ENCODE data around the gene EXOC6.
"Not testable (repeated sequence)": the region's sequence is repeated elsewhere in the genome, so short reads cannot be mapped to it uniquely, and the experiment has no call there.

The EXOC6 gene

DNA sequence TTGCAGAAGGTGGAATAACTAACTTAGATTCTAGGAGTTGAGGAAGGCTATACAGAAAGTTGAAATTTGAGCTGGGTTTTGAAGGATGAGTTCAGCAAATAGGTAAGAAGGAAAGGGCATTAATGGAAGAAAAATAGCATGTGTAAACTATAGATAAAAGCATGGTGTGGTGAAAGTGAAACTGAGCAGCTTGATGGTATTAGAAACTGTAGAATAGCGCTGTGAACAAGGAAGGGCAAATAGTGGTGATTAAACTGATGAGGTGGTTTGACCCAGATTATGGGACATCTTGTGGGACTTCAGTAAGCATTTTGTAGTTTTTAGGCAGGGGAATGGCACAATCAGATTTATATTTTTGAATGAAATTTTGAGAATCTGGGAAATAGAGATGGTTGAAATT is 90.5 kb downstream of the EXOC6 start:
- DNase-seq (ENCODE audit: low spot score) = no peak

DNA sequence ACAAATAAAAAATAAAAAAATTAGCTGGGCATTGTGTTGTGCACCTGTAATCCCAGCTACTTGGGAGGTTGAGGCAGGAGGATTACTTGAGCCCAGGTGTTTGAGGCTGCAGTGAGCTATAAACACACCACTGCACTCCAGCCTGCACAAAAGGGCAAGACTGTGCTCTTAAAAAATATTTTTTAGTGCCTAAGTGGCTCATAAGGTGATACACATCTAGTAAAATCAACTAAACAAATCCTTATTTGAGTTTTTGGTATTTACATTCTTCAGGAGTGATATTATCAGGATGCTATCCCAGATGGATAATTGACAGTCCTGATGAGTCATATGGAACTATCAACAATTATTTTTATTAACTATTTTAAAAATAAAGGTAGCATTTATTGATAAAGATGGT is 93.9 kb downstream of the EXOC6 start:
- no peak for DNase-seq (ENCODE audit: low spot score)

DNA sequence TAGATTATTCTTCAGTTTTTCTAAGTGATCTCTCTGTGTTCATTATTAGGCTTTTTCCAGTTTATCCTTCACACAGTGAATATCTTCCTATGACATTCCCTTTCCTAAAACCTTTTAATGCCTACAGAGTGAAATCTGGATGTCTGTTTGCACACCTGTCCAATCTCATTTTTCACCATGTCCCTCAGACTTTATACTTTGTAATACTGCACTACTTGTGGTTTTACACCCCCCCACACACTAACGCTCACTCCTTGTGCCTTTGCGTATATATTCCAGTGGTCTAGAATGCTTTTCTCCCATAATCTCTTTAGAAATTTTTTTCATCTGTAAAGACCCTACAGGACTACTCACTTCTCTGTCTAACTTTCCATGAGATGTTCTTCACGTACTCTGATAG is 98.2 kb downstream of the EXOC6 start:
- DNase-seq (ENCODE audit: low spot score) = no peak

DNA sequence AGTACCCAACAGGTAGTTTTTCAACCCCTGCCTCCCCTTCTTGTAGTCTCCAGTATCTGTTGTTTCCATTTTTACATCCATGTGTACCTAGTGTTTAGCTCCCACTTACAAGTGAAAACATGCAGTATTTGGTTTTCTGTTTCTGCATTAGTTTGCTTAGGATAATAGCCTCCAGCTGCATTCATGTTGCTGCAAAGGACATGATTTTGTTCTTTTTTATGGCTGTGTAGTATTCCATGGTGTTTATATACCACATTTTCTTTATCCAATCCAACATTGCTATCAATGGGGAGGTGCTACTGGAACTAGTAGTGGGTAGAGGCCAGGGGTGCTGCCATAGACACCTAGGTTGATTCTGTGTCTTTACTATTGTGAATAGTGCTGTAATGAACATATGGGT is 104.3 kb downstream of the EXOC6 start:
- not testable (repeated sequence) for DNase-seq (ENCODE audit: low spot score)

DNA sequence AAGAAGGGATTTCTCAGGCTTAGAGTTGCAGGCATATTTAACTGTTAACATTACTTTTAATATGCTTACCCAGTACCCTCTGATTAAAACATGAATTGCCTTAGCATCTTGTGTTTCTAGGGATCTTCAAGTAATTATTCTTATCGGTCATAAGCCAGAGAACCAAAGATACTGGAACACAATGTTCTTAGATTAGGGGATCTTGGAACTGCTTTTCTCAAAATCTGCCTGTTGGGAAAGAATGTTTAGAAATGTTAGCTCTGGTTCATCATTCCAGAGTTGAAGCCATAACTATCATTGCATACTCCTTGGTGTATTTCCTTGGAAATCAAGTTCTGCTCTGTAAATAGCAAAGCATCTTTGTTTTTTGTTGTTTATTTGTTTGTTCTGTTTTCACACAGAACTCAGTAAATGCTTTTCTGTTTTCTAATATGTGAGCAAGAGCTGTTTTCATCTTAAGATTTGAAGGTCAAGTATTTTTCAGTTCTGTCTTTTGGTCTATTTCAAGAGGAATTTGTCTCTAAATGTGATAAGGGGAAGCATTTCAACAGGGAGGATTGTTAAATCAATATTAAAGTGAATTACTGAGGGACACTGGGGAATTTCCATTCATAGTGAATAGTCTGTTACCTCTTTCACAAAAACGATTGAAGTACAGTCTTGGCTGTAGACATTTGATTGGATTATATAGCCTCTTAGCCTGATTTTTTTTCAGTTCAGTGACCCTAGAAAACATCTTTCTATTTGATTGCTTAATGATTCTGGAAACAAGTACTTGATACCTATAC is 109.1 kb downstream of the EXOC6 start:
- no peak for DNase-seq (ENCODE audit: low spot score)

DNA sequence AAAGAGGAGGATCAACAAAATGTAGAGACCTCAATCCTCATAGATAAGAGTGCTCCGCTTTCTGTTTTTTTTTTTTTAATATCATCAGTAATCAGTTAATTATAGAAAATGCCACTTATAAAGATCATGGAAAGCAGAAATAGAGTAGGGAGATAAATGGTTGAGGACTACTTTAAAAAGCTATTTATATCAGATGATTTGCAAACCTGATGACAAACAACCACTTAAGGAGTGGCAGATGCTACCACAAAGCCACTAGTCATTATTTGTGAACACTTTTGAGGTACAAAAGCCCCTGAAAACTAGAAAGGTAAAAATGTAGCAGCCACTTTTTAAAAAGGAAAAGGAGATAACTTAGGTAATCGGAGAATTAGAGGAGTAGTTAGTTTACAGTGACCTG is 113.3 kb downstream of the EXOC6 start:
- no peak for DNase-seq (ENCODE audit: low spot score)

DNA sequence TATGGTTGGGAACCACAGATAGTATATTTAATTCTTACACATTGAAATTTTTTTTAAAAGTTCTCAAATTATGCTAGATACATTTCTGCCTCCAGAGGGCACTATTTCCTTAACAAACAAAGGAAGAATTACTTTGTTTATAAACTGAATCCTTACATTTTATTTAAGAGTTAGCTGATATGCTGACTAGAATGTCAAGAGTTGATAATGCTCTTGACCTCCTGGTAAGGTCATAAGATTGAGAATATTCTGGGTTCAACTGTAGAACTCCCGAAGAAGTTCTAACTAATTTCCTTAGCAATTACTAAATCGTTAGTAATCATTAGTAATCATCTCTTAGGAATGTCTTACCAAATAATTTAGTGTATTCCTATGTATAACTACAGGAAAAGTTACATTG is 117.0 kb downstream of the EXOC6 start:
- DNase-seq (ENCODE audit: low spot score) = peak; percentile 20

DNA sequence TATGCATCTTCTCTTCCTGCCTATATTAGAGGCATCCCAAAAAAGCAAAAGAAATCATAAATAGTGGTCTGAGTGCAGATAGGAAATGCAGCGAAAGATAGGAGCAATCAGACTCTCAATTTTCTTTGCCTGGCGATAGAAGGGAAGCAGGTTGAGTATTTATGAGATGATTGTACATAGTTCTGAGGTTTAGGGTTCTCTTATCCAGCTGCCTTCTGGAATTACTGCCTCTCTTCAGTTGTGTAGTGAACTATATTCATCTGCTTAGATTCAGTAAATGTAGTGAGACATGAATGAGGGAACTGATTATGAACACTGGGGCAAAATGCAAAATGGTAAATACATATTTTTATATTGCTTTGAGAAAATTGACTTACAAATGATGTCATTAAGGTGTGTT is 119.3 kb downstream of the EXOC6 start:
- no peak for DNase-seq (ENCODE audit: low spot score)

DNA sequence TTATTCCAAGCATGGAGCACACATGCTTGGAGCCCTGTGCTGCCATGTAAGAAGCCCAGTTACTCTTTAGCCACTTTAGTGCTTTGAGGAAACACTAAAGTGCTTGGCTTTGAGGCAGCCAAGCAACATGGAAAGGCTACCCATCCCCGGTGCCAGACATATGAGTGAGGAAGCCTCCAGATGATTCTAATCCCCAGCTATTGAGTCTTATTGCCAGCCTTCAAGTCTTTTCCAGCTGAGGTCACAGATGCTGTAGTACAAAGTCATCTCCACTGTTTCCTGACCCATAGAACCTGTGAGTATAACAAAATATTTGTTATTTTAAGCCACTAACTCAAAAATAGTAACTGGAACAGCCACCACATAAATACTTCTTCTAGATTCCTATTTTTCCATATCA is 120.8 kb downstream of the EXOC6 start:
- DNase-seq (ENCODE audit: low spot score) = peak; percentile 20

DNA sequence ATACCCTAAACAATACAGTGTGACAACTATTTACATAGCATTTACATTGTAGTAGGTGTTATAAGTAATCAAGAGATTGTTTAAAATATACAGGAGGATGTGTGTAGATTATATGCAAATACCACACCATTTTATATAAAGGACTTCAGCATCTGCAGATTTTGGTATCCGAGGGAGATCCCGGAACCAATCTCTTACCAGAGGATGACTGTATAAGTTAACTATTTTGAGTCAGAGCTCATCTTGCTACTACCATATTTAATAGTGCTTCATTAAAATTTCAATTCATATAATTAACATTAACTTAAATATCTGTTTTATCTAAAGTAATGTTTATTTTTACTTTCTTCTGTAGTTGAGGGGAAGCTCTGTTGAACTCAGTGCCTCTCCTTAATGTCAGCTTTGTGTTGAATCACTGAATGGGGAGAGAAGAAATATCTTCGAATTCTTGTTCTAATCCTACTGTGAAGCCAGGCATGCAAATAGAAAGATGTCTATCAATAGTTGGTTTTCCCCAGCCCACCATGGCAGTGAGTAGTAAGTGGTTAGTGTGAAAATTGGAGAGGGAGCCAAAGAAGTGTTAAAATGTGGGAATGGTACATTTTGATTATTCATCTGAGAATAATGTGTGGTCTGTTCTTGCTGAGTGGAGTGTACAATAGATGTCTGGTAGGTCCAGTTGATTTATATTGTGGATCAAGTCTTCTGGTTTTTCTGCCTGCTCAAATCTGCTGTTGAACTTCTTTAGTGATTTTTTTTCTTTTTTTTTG is 122.2 kb downstream of the EXOC6 start:
- peak; percentile 3 for DNase-seq (ENCODE audit: low spot score)

DNA sequence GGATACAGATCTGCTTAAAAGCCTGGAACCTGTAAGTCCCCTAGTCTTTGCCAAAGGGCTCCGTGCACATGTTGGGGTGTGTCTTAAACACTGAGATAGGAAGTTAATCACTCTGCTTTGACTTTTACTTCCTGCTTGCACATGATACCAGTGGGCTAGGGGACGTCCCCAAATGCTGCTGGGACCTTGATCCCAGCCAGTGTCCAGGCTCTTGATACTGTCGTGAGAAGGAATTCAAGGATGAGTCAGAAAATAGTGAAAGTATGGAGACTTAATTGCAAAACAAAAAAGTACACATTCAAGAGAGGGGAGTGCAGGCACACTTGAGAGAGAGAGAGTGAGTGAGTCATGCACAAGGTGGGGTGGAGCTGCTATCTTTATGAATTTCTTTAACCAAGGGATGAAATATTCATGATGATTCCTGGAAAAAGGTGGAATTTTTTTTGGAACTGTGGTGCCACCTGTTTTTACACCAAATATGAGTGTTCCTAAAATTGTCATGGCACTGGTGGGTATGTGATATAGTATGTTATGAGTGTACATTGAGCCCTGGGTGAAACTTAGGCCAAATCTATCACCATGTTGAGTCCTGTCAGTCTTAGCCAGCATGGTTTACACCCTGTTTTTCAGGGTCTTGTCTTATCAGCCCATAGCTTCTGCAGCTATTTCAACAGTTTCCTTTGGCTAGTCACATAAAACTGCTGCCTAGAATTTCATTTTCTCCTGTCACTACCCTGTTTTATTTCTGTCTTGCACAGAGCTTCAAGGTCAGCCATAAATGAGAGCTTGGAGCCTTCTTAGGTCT is 123.9 kb downstream of the EXOC6 start:
- DNase-seq (ENCODE audit: low spot score) = peak; percentile 81

DNA sequence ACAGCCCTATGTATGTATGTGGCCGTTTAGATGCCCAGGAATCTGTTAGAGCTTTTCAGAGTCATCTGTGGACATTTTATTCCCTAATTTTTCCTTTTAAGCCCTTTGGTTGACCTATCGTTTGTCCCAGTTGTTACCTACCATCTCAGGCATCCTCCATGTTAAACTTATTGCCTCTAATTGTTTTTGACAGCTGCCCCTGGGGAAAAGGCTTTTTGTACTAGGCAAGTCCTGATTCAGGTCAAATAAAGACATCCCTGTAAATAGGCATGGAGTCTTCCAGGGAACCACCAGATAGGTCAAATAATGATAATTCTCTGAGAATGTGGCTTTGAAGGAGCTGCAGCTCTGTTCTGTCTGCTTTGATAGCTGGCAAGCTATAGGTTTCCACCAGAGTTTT is 124.6 kb downstream of the EXOC6 start:
- no peak for DNase-seq (ENCODE audit: low spot score)

DNA sequence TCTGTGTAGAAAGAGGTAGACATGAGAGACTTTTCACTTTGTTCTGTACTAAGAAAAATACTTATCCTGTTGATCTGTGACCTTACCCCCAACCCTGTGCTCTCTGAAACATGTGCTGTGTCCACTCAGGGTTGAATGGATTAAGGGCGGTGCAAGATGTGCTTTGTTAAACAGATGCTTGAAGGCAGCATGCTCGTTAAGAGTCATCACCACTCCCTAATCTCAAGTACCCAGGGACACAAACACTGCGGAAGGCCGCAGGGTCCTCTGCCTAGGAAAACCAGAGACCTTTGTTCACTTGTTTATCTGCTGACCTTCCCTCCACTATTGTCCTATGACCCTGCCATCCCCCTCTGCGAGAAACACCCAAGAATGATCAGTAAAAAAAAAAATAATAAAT is 128.0 kb downstream of the EXOC6 start:
- DNase-seq (ENCODE audit: low spot score) = not testable (repeated sequence)

DNA sequence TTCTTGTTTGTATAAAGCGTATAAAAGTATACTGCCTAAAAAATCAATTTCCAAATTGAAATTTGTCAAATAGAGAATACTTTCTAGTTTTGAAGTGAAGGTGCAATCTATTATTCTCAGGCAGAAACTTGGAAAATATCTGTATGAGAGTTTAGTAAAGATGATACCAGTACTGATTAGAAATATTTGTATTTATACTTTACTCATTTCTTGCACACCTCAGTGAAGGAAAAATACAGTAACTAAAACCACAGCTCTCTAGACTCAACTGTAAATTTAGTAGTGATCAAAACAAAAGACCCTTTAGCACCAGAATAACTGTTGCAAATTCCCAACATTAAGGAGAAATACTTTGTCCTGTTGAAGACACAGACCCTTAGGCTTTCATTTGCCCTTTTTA is 140.9 kb downstream of the EXOC6 start:
- DNase-seq (ENCODE audit: low spot score) = no peak

DNA sequence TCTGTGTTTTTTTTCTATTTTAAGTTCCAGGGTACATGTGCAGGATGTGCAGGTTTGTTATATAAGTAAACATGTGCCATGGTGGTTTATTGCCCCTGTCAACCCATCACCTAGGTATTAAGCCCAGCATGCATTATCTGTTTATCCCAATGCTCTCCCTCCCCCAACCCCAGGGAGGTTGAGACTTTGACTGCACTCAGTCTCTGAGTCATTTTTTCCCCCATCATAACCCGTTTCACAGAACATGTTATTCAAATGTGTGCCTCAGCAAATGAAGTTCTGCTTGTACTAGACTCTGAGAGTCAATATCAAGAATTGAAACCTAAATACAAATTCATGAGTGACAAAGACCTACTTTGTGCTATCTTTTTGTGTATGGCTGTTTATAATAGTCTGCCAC is 142.3 kb downstream of the EXOC6 start:
- peak; percentile 14 for DNase-seq (ENCODE audit: low spot score)

DNA sequence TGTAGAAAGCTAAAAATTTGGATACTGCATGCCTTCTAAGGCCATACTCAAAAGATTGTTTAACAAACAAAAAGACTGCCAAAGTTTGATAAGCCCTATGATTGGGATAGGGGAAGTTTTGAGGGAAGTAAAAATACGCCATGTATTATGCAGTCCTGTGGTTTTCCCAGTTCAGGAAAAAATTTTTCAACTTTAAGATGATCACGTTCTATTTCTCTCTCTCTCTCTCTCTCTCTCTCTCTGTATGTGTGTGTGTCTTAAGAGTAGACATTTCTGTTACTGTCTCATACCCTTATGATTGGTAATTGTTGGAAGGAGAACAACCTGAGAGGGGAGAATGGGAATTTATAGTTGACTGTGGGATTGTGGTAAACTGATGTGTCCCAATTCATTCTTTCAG is 143.2 kb downstream of the EXOC6 start:
- no peak for DNase-seq (ENCODE audit: low spot score)

DNA sequence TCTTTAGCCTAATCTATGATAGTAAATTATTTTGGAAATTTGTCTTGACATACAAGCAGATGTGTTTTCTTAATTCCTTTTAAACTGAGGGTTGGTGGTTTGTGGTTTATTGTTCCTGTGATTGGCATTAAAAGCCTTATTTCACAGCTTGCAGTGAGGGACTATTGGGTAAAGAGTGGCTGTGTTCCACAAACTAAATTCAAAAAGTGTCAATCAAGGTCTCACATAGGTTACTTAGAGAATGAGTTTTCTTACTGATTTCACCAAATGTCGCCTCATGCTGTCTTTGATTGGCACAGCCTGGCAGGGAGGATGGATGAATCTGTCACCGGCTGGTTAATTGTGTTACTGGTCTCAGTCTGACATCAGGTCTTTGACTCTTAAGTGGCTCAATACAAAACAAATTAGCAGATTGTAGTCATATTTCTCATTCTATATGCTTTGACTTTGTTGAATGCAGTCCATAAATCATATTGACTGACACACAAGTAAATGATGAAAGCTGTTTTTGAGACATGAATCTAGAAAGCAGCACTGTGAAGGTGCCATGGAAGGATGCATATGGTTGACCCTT is 145.5 kb downstream of the EXOC6 start:
- DNase-seq (ENCODE audit: low spot score) = no peak

DNA sequence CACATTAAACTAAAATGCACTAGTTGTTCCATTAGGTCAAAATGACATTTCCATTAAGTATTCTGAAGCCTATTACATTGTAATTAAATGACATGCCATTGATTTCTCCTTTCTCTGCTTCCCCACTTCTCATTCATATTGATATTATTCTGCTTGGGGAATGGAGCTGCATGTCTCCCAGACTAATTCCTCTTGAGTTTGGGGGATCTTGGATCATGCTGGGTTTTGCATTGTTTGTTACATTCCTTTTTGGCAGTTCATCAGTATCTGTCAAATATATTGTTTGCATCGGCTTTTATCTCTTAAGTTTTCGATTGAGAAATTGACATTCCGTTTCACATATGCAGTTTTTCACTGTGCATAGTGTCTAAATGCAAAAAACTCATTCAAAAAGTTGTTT is 147.2 kb downstream of the EXOC6 start:
- no peak for DNase-seq (ENCODE audit: low spot score)

DNA sequence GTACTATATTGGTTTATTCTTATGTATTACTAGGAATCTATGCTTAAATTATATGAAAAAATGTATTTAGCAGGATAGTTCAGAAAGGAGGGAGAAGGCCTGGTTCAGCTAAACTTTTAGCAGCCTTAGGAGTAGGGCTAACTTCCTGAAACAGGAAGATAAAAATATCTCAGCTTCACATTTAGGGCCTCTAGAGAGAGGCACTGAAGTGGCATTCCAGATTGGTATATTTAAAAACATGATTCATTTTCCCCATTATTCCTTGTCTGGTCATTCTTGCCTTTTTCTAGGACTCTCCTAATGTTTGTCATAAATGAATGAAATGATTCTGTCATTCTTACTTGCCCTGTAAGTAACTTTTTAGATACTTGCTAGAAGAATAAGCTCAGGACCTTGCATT is 149.3 kb downstream of the EXOC6 start:
- no peak for DNase-seq (ENCODE audit: low spot score)

DNA sequence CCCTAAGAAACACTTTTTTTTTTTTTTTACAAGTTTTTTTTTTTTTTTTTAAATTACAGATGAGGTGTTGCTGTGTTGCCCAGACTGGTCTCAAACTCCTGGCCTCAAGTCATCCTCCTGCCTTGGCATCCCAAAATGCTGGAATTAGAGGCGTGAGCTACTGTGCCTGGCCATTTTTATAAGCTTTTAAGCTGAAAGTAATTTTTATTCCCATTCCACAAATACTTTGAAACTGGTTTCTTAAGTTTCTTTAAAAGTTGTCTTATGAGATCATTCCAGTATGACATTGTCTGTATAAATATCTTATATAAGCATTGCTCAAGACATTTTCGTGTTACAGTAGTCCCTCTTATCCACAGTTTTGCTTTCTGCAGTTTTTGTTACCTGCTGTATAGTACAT is 150.9 kb downstream of the EXOC6 start:
- no peak for DNase-seq (ENCODE audit: low spot score)

DNA sequence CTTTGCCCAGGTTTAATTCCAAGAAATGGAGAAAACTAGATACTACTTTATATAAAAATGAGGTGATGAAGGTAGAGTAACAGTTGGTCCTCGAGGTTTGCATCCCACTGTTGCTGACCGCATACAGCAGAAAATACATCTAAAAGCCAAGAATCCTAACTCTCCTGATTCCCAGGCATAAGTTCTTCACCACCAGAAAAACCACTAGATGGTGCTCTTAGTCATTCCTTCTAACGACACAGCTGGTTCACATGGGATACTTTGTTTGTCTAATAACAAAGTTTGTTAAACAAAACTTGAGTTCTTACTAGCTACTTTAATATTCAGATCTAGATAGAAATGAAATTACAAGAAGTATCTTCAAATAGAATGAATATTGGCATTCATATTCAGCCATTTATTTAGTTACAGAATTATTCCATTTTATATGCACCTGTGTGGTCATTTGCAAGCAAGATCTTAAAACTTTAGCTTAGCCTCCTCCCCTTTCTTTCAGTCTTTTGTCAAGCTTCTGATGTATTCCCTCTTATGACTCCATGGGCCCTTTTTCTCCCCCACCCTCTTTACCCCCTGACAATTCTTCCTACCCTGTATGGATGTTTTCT is 158.2 kb downstream of the EXOC6 start:
- DNase-seq (ENCODE audit: low spot score) = peak; percentile 49

DNA sequence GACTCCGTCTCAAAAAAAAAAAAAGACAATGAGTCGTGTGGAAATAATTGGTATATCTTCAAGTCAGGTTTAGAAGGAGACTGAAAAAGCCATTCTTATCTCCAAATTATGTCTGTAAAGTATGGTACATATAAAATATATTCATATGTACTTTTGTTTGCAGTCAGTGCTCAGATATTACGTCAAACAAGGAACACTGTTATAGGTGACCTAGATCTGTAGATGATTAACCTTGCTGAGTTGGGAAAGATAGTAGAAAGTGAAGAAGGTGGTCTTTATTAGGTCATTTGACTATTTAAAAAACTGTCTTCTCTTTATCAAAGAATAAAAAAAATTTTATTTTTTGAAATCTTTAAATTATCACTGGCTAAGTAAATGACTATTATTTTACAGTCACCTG is 167.4 kb downstream of the EXOC6 start:
- no peak for DNase-seq (ENCODE audit: low spot score)

All from AG08396 (cell line).